ENCODE results near the gene TOMM40. TPM values are rescaled to one million over a fixed set of nuclear protein-coding genes. Genes with fewer than 3 reads are reported as not detected.

TOMM40 gene
- total and polyA plus RNA-seq, 2 of the 13 experiments (the other 11 are each of a cell fraction or from before 2014, with no cell fraction given) = 72.0 to 110 TPM

DNA sequence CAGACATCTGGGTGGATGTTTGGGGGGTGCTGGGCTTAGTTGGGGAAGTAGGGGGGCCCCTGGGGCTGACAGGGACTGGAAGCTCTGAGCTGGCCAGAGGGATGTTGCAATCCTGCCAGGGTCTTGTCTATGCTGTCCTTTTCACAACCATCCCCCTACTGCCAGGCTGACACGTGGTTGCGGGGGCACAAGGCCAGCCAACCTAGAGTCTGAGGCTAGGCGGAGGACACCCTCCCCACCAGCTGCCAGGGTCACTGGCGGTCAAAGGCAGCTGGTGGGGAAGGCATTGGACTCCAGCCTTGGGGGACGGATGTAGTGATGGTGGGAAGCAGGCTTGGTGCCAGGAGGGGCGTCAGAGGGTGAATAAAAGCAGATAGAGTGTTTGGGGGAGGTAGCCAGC, 21.8 kb downstream of the TOMM40 start (continued):
- TF ChIP-seq KLF13 (CRISPR knock-in tag; IDR thresholded peaks at IDR 0.05) (no peak), TAF15 (IDR thresholded peaks at IDR 0.05; ENCODE audit: low read depth, low read length, poor library complexity, severe bottlenecking) (no peak), MAFF (IDR thresholded peaks at IDR 0.05; ENCODE audit: low read depth, low read length) (no peak), SNAI1 (CRISPR knock-in tag; IDR thresholded peaks at IDR 0.05; ENCODE audit: borderline replicate concordance) (peak; percentile 36; the same call in 1 of the 2 replicates), SIX4 (CRISPR knock-in tag; IDR thresholded peaks at IDR 0.05) (no peak), BRD4 (CRISPR knock-in tag; IDR thresholded peaks at IDR 0.05) (0 out of 2 replicates have a peak, but pooled peaks have one; percentile 32), TBP (CRISPR knock-in tag; IDR thresholded peaks at IDR 0.05) (no peak), PHF5A (CRISPR knock-in tag; IDR thresholded peaks at IDR 0.05; ENCODE audit: low read depth, unreplicated experiment) (no peak), HCFC1 (IDR thresholded peaks at IDR 0.05; ENCODE audit: low read depth, low read length) (no peak), ZNF670 (CRISPR knock-in tag; IDR thresholded peaks at IDR 0.05; ENCODE audit: borderline replicate concordance) (peak; percentile 33; the same call in 1 of the 2 replicates), ZNF761 (CRISPR knock-in tag; conservative IDR thresholded peaks at IDR 0.05) (0 out of 2 replicates have a peak, but pooled peaks have one; percentile 21), ZZZ3 (CRISPR knock-in tag; IDR thresholded peaks at IDR 0.05; ENCODE audit: borderline replicate concordance) (no peak; the same call in 1 of the 2 replicates), FUBP1 (CRISPR knock-in tag; IDR thresholded peaks at IDR 0.05; ENCODE audit: borderline replicate concordance) (no peak), GTF3A (CRISPR knock-in tag; conservative IDR thresholded peaks at IDR 0.05) (no peak), TP53 (CRISPR knock-in tag; conservative IDR thresholded peaks at IDR 0.05) (no peak), ZNF124 (CRISPR knock-in tag; IDR thresholded peaks at IDR 0.05) (peak; percentile 43; the same call in 1 of the 2 replicates), TIGD3 (CRISPR knock-in tag; IDR thresholded peaks at IDR 0.05; ENCODE audit: borderline replicate concordance) (no peak), BRCA1 (CRISPR knock-in tag; IDR thresholded peaks at IDR 0.05) (no peak), ZNF160 (CRISPR knock-in tag; IDR thresholded peaks at IDR 0.05) (no peak), TMF1 (CRISPR knock-in tag; IDR thresholded peaks at IDR 0.05; ENCODE audit: low read depth) (no peak), PRMT3 (CRISPR knock-in tag; IDR thresholded peaks at IDR 0.05; ENCODE audit: borderline replicate concordance, low read depth) (no peak), ZNF232 (CRISPR knock-in tag; IDR thresholded peaks at IDR 0.05; ENCODE audit: borderline replicate concordance) (0 out of 2 replicates have a peak, but pooled peaks have one; percentile 13), GLMP (CRISPR knock-in tag; IDR thresholded peaks at IDR 0.05; ENCODE audit: borderline replicate concordance) (no peak), ZIK1 (CRISPR knock-in tag; IDR thresholded peaks at IDR 0.05; ENCODE audit: borderline replicate concordance, low read depth) (no peak)
- TF ChIP-seq, protein P1, sequence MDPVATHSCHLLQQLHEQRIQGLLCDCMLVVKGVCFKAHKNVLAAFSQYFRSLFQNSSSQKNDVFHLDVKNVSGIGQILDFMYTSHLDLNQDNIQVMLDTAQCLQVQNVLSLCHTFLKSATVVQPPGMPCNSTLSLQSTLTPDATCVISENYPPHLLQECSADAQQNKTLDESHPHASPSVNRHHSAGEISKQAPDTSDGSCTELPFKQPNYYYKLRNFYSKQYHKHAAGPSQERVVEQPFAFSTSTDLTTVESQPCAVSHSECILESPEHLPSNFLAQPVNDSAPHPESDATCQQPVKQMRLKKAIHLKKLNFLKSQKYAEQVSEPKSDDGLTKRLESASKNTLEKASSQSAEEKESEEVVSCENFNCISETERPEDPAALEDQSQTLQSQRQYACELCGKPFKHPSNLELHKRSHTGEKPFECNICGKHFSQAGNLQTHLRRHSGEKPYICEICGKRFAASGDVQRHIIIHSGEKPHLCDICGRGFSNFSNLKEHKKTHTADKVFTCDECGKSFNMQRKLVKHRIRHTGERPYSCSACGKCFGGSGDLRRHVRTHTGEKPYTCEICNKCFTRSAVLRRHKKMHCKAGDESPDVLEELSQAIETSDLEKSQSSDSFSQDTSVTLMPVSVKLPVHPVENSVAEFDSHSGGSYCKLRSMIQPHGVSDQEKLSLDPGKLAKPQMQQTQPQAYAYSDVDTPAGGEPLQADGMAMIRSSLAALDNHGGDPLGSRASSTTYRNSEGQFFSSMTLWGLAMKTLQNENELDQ (CRISPR knock-in tag; IDR thresholded peaks at IDR 0.05; ENCODE audit: borderline replicate concordance) = no peak

Data from HepG2 (cell line).